ENCODE data around the gene LYPLA2.

- TF ChIP-seq TAF1 (IDR thresholded peaks at IDR 0.05; ENCODE audit: low read depth, low read length) (no peak), MAX (IDR thresholded peaks at IDR 0.05) (no peak), CTCF (IDR thresholded peaks at IDR 0.05; ENCODE audit: control extremely low read depth in 1 of 3, insufficient read depth in 1 of 3, low read depth in 1 of 3, low read length in 3 of 3) (no peak), POLR2AphosphoS5 (IDR thresholded peaks at IDR 0.05; ENCODE audit: low read depth, low read length) (no peak), USF2 (IDR thresholded peaks at IDR 0.05; ENCODE audit: low read length) (no peak), SP1 (IDR thresholded peaks at IDR 0.05; ENCODE audit: low read depth, low read length) (no peak), EP300 (IDR thresholded peaks at IDR 0.05; ENCODE audit: borderline replicate concordance in 1 of 2, low read depth in 2 of 2, low read length in 2 of 2) (no peak), SRF (IDR thresholded peaks at IDR 0.05; ENCODE audit: low read depth, low read length) (no peak), ZNF274 (IDR thresholded peaks at IDR 0.05; ENCODE audit: borderline replicate concordance, extremely low read depth, low read length) (no peak), EZH2 (IDR thresholded peaks at IDR 0.05; ENCODE audit: low read depth, low read length, severe bottlenecking) (no peak), POLR2A (IDR thresholded peaks at IDR 0.05; ENCODE audit: control extremely low read depth in 1 of 2, low read depth in 2 of 2, low read length in 2 of 2) (no peak), SP4 (IDR thresholded peaks at IDR 0.05; ENCODE audit: low read length) (no peak)
Observed at GRCh38 chr1:23836037-23836436, 45.1 kb downstream of the LYPLA2 start.

All from H1 (cell line).